ENCODE data around the gene PPIA. TPM values are rescaled to one million over a fixed set of nuclear protein-coding genes. Genes with fewer than 3 reads are reported as not detected.

The PPIA gene
- total RNA-seq, 3 donors from 2014 or later, result 1,127 to 1,313 (median 1,259) TPM

- H3K27ac ChIP-seq, result peak overlapping the region; percentile 74 to 86
- no peaks in the 10 kb centered on the region for H3K27me3 ChIP-seq
- TF ChIP-seq POLR2AphosphoS5 (IDR thresholded peaks at IDR 0.05) (peak in 1 of 3 donors; percentile 14), CTCF (IDR thresholded peaks at IDR 0.05) (no peak)
- H3K9me3 ChIP-seq, result no peaks in the 10 kb centered on the region
- intact Hi-C loops (cut with DNase I; ENCODE audit: low total_unique reads), result no loop called here
- peak in 1 of 2 donors; percentile 60 for DNase-seq (ENCODE audit: low spot score in 2 of 2)
- H3K4me1 ChIP-seq, result peaks cover 10 to 15% of the 10 kb centered on the region in 2 donors
- H3K4me3 ChIP-seq, result peak overlapping the region in 2 of 3 donors; percentile 20 to 47
- peaks cover 4% of the 10 kb centered on the region for H3K36me3 ChIP-seq
These were observed 28.4 kb upstream of the PPIA start for GRCh38 chr7:44767912-44768627.

GRCh38 chr7:44768628-44769371 is 27.7 kb upstream of the PPIA start:
- peak overlapping the region in 2 of 3 donors; percentile 20 to 47 for H3K4me3 ChIP-seq

GRCh38 chr7:44769376-44769775 is 27.1 kb upstream of the PPIA start:
- peak overlapping the region in 2 of 3 donors; percentile 17 to 36 for H3K4me3 ChIP-seq
- peaks cover 4% of the 10 kb centered on the region for H3K36me3 ChIP-seq
- H3K27ac ChIP-seq, result peak overlapping the region; percentile 74 to 86
- no peak for TF ChIP-seq POLR2AphosphoS5 (IDR thresholded peaks at IDR 0.05)
- no peak for TF ChIP-seq POLR2A (IDR thresholded peaks at IDR 0.05)
- TF ChIP-seq CTCF (IDR thresholded peaks at IDR 0.05), result no peak
- intact Hi-C loops (cut with DNase I; ENCODE audit: low total_unique reads), result no loop called here
- no peaks in the 10 kb centered on the region for H3K9me3 ChIP-seq
- peaks cover 10 to 15% of the 10 kb centered on the region in 2 donors for H3K4me1 ChIP-seq
- no peaks in the 10 kb centered on the region for H3K27me3 ChIP-seq
- no peak for DNase-seq (ENCODE audit: low spot score in 2 of 2)

More at GRCh38 chr7:44768628-44769371, 27.7 kb upstream of the PPIA start:
- no peak for TF ChIP-seq CTCF (IDR thresholded peaks at IDR 0.05)
- TF ChIP-seq POLR2AphosphoS5 (IDR thresholded peaks at IDR 0.05), result peak in 1 of 3 donors; percentile 26
- no peak for TF ChIP-seq POLR2A (IDR thresholded peaks at IDR 0.05)
- Histone ChIP-seq H3K36me3 (peaks cover 4% of the 10 kb centered on the region), H3K4me1 (peaks cover 10 to 15% of the 10 kb centered on the region in 2 donors), H3K9me3 (no peaks in the 10 kb centered on the region), H3K27me3 (no peaks in the 10 kb centered on the region), H3K27ac (peak overlapping the region; percentile 74 to 86)
- no peak for DNase-seq (ENCODE audit: low spot score in 2 of 2)
- intact Hi-C loops (cut with DNase I; ENCODE audit: low total_unique reads), result no loop called here

- DNase-seq (ENCODE audit: low spot score in 2 of 2), result peak in 1 of 2 donors; percentile 32
- H3K36me3 ChIP-seq, result peaks cover 4% of the 10 kb centered on the region
- H3K4me1 ChIP-seq, result peaks cover 10 to 15% of the 10 kb centered on the region in 2 donors
- H3K9me3 ChIP-seq, result no peaks in the 10 kb centered on the region
- TF ChIP-seq POLR2AphosphoS5 (IDR thresholded peaks at IDR 0.05), result peak in 1 of 3 donors; percentile 42
- TF ChIP-seq CTCF (IDR thresholded peaks at IDR 0.05), result no peak
- no peak for TF ChIP-seq POLR2A (IDR thresholded peaks at IDR 0.05)
- no peaks in the 10 kb centered on the region for H3K27me3 ChIP-seq
- H3K27ac ChIP-seq, result peak overlapping the region; percentile 50 to 74
- H3K4me3 ChIP-seq, result peak overlapping the region in 2 of 3 donors; percentile 17 to 36
- intact Hi-C loops (cut with DNase I; ENCODE audit: low total_unique reads), result no loop called here
These were observed 26.6 kb upstream of the PPIA start for GRCh38 chr7:44769776-44770294.

All from breast epithelium (tissue), 4 donors.